ENCODE results near the gene SAG. TPM values are rescaled to one million over a fixed set of nuclear protein-coding genes. Genes with fewer than 3 reads are reported as not detected.

Gene SAG
- total RNA-seq, 1 donor from 2014 or later: not detected

GRCh38 chr2:233317196-233317943, 9.8 kb downstream of the SAG start:
- DNase-seq: no peak

GRCh38 chr2:233319256-233319655, 11.6 kb downstream of the SAG start:
- TF ChIP-seq CTCF (IDR thresholded peaks at IDR 0.05; ENCODE audit: partially characterized antibody, unreplicated experiment): no peak
- Mint-ChIP-seq H3K36me3 (ENCODE audit: unreplicated experiment) (no peaks in the 10 kb centered on the region), H3K27ac (ENCODE audit: unreplicated experiment) (no peak overlapping the region), H3K4me3 (ENCODE audit: unreplicated experiment) (no peak overlapping the region), H3K9me3 (ENCODE audit: unreplicated experiment) (peaks cover 1% of the 10 kb centered on the region), H3K4me1 (ENCODE audit: low read depth, unreplicated experiment) (peaks cover 4% of the 10 kb centered on the region), H3K27me3 (ENCODE audit: unreplicated experiment) (no peaks in the 10 kb centered on the region)
- no peak for DNase-seq

More at GRCh38 chr2:233317196-233317943, 9.8 kb downstream of the SAG start:
- H3K27me3 Mint-ChIP-seq (ENCODE audit: unreplicated experiment): no peaks in the 10 kb centered on the region
- H3K27ac Mint-ChIP-seq (ENCODE audit: unreplicated experiment): no peak overlapping the region
- H3K4me3 Mint-ChIP-seq (ENCODE audit: unreplicated experiment): no peak overlapping the region
- H3K4me1 Mint-ChIP-seq (ENCODE audit: low read depth, unreplicated experiment): peaks cover 4% of the 10 kb centered on the region
- no peaks in the 10 kb centered on the region for H3K9me3 Mint-ChIP-seq (ENCODE audit: unreplicated experiment)
- no peak for TF ChIP-seq CTCF (IDR thresholded peaks at IDR 0.05; ENCODE audit: partially characterized antibody, unreplicated experiment)
- no peaks in the 10 kb centered on the region for H3K36me3 Mint-ChIP-seq (ENCODE audit: unreplicated experiment)

GRCh38 chr2:233320470-233320869, 12.9 kb downstream of the SAG start:
- H3K9me3 Mint-ChIP-seq (ENCODE audit: unreplicated experiment): peaks cover 1% of the 10 kb centered on the region

GRCh38 chr2:233321166-233321565, 13.6 kb downstream of the SAG start:
- Mint-ChIP-seq H3K4me1 (ENCODE audit: low read depth, unreplicated experiment) (peaks cover 4% of the 10 kb centered on the region), H3K4me3 (ENCODE audit: unreplicated experiment) (no peak overlapping the region), H3K27me3 (ENCODE audit: unreplicated experiment) (no peaks in the 10 kb centered on the region), H3K9me3 (ENCODE audit: unreplicated experiment) (peaks cover 1% of the 10 kb centered on the region), H3K27ac (ENCODE audit: unreplicated experiment) (no peak overlapping the region), H3K36me3 (ENCODE audit: unreplicated experiment) (no peaks in the 10 kb centered on the region)
- no peak for DNase-seq
- TF ChIP-seq CTCF (IDR thresholded peaks at IDR 0.05; ENCODE audit: partially characterized antibody, unreplicated experiment): no peak

More at GRCh38 chr2:233320470-233320869, 12.9 kb downstream of the SAG start:
- Mint-ChIP-seq H3K27me3 (ENCODE audit: unreplicated experiment) (no peaks in the 10 kb centered on the region), H3K27ac (ENCODE audit: unreplicated experiment) (no peak overlapping the region), H3K4me3 (ENCODE audit: unreplicated experiment) (no peak overlapping the region), H3K4me1 (ENCODE audit: low read depth, unreplicated experiment) (peaks cover 4% of the 10 kb centered on the region), H3K36me3 (ENCODE audit: unreplicated experiment) (no peaks in the 10 kb centered on the region)
- DNase-seq: no peak
- TF ChIP-seq CTCF (IDR thresholded peaks at IDR 0.05; ENCODE audit: partially characterized antibody, unreplicated experiment): no peak

GRCh38 chr2:233323851-233324250, 16.2 kb downstream of the SAG start:
- no peak for DNase-seq
- H3K36me3 Mint-ChIP-seq (ENCODE audit: unreplicated experiment): no peaks in the 10 kb centered on the region
- H3K27ac Mint-ChIP-seq (ENCODE audit: unreplicated experiment): no peak overlapping the region
- H3K27me3 Mint-ChIP-seq (ENCODE audit: unreplicated experiment): no peaks in the 10 kb centered on the region
- H3K4me1 Mint-ChIP-seq (ENCODE audit: low read depth, unreplicated experiment): peaks cover 4% of the 10 kb centered on the region
- TF ChIP-seq CTCF (IDR thresholded peaks at IDR 0.05; ENCODE audit: partially characterized antibody, unreplicated experiment): no peak
- H3K4me3 Mint-ChIP-seq (ENCODE audit: unreplicated experiment): no peak overlapping the region
- H3K9me3 Mint-ChIP-seq (ENCODE audit: unreplicated experiment): peaks cover 1% of the 10 kb centered on the region

Measured in glutamatergic neuron (in vitro differentiated cells).